Liver (tissue), 3 donors: ENCODE results near the gene RPTN.

Experiments used
- ATF3 ChIP-seq: IDR thresholded peaks from 2 replicates; pipeline ENCODE4 v1.6.1; 2016; ENCODE audit warnings: antibody characterized with exemption
- CTCF ChIP-seq: fragments of 150-350 bp; IDR thresholded peaks from 2 replicates; pipeline ENCODE4 v1.5.1; 2017; ENCODE audit warnings: improper control_type of control experiment, low read depth, low read length; ENCODE audit not compliant: missing input control
- GABPA ChIP-seq, 2 donors: IDR thresholded peaks in 1 of 2; conservative IDR thresholded peaks in 1 of 2; 2 replicates each; pipeline ENCODE4 v1.6.1; 2016; ENCODE audit warnings: antibody characterized with exemption in 2 of 2, mild to moderate bottlenecking in 1 of 2, moderate library complexity in 1 of 2
- HNF4A ChIP-seq, 2 donors: conservative IDR thresholded peaks; 2 replicates each; pipeline ENCODE4 v1.6.1; 2016; ENCODE audit warnings: antibody characterized with exemption in 2 of 2, mild to moderate bottlenecking in 2 of 2
- JUND ChIP-seq, 2 donors: IDR thresholded peaks; 2 replicates each; pipeline ENCODE4 v1.6.1; 2016; ENCODE audit warnings: antibody characterized with exemption in 2 of 2
- NR2F2 ChIP-seq: IDR thresholded peaks from 2 replicates; pipeline ENCODE4 v1.6.1; 2016; ENCODE audit warnings: antibody characterized with exemption
- RAD21 ChIP-seq, 2 donors: IDR thresholded peaks; 2 replicates each; pipeline ENCODE4 v1.6.1; 2016; ENCODE audit warnings: antibody characterized with exemption in 2 of 2, mild to moderate bottlenecking in 2 of 2
- TAF1 ChIP-seq: conservative IDR thresholded peaks from 2 replicates; pipeline ENCODE4 v1.6.1; 2016; ENCODE audit warnings: antibody characterized with exemption, mild to moderate bottlenecking
- YY1 ChIP-seq: IDR thresholded peaks from 2 replicates; pipeline ENCODE4 v1.6.1; 2016; ENCODE audit warnings: antibody characterized with exemption, mild to moderate bottlenecking
- donor health status: healthy.
- donor health status: healthy.

GRCh38 chr1:152191260-152191659, 32.2 kb upstream of the RPTN start:
- no peak for TF ChIP-seq CTCF
- TF ChIP-seq YY1, result no peak
- TF ChIP-seq ATF3, result no peak
- no peak for TF ChIP-seq HNF4A (conservative IDR thresholded peaks at IDR 0.05)
- no peak for TF ChIP-seq JUND (IDR thresholded peaks at IDR 0.05)
- no peak for TF ChIP-seq RAD21 (IDR thresholded peaks at IDR 0.05)
- TF ChIP-seq GABPA (IDR thresholded peaks at IDR 0.05 in 1 of 2, conservative IDR thresholded peaks at IDR 0.05 in 1 of 2), result no peak
- TF ChIP-seq NR2F2, result no peak
- TF ChIP-seq TAF1, result no peak
